GM19324 (cell line): ENCODE data around the gene SEMA3D.

ENCODE experiments used
- ATAC-seq: cut with Tn5 transposase; IDR thresholded peaks from one replicate; pipeline ENCODE4 v1.9.1; 2021; ENCODE audit warnings: mild to moderate bottlenecking, moderate library complexity; ENCODE audit not compliant: unreplicated experiment, low FRiP score

The SEMA3D gene

DNA sequence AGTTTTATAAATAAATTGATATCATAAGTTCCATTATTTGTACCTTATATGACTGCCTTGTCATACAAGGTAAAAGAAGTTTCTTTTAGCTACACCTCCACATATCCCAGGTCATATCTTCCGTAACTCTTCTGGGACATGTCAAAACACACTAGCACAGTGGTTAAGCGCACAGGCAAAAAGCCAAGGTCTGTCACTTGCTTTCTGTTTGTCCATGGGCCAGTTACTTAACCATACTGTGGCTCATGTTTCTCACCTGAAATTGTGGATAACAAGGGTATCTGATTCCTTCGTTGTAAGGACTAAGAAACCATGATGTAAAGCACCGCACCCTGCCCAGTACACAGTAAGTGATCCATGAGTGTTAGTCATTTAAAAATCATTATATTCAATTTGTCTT, 56.2 kb downstream of the SEMA3D start:
- ATAC-seq = no peak

DNA sequence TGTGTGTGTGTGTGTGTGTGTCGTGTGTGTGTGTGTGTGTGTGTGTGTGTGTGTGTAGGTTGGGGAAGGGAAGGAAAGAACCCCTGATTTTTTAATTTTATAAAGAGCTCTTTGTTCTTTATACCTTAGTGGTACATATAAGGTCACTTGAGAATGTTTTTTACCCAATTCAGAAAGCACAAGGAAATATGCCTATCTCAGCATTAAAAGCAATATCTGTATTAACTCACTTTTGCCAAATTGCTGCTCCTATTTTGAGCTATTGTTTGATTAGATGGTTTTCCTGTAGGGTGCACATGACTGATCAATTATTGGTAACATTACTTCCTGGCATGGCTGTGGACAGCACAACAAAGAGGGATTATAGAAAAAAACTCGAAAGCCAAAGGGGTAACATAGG, 60.5 kb downstream of the SEMA3D start:
- no peak for ATAC-seq

DNA sequence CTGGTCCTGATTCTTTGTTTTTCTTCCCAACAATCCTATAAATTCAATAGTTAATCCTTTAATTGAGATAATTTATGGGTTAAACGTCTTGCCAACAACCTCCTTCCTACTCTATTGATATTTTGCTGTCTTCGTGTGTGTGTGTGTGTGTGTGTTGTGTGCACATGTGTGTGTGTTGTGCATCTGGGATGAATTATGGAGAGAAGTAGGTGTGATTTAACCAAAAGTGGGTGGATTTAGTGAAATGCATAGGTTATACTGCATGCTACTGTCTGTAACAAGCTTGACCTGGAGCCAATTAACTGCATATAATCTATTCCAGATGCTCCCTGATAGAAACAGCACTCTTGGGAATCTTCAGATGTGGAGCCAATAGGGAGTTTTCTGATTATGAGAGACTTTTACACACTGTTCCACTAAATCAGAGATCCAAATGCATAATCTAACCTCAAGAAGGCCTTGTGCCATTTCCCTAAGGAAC, 61.2 kb downstream of the SEMA3D start:
- ATAC-seq = no peak

DNA sequence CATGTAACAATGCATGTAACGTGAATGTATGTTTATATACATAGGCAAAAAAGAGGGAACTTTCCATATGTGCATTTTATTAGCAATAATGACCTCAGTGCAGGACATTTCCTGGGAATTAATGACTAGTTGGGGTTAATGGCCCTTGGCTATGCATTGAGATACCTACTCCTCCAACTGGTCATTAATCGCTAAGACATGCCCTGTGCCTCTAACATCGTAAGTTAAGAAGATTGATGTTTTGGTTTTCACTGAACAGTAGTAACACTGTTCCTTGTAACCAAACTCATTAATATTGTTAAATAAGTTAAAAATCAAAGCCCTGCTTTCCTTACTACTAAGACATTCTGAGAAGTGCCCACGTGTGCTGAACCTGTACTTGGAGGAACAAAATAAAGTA, 61.7 kb downstream of the SEMA3D start:
- ATAC-seq = no peak

DNA sequence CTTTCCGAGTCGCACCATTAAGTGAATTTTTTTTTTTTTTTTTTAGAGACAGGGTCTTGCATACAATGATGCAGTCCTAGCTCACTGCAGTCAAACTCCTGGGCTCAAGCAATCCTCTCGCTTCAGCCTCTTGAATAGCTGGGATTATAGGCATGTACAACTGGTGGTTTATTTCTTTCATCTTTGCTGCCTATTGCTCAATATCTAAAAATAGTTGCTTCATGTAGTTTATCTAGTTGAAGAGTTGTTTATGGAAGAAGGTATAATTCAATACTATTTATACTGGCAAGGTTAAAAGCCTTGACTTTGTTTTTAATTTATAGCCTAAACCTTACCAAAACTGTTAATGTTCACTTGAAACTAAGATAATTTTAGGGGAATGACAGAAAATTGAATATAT, 66.9 kb downstream of the SEMA3D start:
- no peak for ATAC-seq

DNA sequence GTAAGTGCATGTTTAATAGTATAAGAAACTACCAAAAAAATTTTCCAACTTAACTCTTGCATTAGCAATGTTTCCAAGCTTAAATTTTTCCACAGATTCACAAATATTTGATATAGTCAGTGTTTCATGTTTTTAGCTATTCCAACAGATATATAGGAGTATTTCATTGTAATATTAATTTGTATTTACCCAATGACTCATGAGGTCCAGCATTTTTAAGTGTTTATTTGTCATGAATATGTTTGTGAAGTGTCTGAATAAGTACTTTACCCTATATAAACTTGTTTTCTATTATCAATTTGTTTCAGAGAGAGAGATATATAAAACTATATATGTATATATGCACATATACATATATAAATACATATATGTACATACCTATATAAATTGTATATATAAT, 71.0 kb downstream of the SEMA3D start:
- no peak for ATAC-seq

DNA sequence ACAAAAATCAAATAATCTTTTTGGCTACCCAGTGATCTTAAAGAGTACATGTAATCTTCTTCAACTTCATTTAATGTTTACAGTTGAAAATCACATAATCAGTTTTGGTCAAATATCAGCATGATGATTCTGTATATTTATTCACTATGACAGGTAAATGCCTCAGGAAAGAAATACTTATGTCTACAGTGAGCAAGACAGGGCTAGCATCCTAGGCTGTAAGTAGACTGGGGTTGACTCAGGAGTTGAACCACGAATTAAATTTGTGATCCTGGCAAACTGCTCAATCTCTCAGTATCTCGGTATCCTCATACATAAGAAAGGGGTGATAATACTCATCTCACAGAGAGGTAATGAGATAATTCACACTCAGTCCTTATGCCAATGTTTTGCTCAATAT, 71.8 kb downstream of the SEMA3D start:
- ATAC-seq = no peak

DNA sequence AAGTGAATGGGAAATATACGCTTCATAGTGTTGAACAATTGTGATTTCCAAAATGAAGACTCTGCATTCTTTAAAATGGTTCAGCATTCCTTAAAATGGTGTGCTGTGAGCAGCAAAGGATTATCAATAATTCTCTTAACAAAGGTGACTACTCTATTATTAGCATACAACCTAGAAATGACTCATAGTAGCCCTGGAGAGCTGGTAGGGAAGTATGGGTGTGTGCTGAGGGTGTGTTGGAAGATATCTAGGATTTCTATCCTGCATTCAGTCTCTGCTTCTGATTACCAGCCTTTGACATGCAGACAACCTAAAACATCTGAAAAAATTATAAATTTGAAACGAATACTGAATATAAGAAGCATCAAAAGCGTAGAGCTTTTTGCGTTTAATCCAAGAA, 72.5 kb downstream of the SEMA3D start:
- no peak for ATAC-seq

DNA sequence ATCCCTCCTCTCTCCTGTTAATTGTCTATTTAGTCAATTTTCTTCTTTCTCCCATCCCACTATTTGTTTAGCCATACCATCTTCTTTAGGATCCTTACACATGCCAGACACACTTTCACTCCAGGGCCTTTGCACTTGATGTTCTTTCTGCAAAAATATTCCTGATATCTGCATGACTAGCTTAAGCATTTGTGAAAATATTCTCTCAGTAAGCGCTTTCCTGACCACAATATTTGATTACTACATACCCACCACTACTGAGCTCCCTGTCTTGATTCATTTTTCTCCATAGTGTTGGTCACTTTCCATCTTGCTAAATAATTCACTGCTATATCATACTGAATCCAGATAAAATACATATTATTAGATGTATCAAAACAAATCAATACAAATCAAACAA, 75.1 kb downstream of the SEMA3D start:
- no peak for ATAC-seq

DNA sequence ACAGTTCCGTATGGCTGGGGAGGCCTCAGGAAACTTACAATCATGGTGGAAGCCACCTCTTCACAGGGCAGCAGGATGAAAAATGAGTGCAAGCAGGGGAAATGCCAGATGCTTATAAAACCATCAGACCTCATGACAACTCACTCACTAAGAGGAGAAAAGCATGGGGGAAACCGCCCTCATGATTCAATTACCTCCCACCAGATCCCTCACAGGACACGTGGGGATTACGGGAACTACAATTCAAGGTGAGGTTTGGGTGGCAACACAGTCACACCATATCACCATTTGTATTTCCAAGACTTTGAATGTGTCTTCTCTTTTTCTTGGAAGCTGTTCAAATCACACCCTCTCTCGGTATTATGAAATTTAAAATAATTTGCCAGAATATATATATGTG, 80.1 kb downstream of the SEMA3D start:
- ATAC-seq = no peak

DNA sequence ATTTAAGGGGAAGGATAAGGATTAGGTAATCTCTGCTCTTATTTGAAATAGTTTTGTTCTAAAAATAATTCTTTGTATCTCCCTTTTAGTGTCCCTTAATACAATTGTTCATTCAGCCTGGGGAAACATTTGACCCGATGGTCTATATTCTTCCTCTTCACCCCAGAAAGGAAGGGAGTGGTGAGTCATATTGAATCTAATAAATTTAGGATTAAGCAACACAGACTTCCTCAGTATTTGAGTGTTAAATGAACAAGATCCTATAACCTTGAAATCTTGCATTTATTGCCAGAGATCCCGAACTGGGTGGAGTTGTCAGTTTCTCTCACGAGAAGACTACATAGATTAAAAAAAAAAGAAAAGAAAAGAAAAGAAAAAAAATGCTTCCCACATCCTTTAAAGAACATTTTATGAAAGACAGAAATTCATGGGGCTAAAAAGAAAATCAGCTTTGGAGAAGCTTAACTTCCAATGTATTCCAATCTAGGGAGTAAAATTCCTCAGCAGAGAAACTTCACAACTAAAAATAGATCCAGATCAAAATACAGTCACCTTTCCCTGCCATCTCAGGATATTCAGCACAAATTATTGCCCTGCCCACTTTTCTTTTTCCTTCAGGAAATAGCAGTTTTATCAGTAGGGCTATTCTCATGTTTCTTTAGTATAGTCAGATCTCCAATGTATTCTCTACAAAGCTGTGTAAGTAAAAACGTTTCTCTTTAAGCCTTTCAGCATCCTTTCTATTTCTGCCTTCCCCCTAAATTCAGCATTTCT, 82.2 kb downstream of the SEMA3D start:
- ATAC-seq = no peak

DNA sequence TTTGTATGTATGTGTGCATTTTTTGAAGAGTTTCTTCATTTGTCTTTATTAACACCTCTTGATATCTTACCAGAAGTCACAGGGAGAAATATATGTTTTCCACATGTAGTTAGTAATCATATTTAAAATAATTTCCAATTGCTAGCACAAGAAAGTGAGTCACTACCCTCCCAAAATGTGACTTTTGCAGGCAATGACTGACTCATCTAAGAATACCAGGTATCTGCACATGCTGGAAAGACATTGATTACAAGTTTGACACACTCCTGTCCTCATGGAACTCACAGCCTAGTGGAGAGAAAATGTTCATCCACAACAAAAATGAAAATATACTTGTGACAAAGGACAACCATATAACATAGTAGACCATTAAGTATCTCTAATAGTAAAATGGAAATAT, 82.9 kb downstream of the SEMA3D start:
- ATAC-seq = no peak

DNA sequence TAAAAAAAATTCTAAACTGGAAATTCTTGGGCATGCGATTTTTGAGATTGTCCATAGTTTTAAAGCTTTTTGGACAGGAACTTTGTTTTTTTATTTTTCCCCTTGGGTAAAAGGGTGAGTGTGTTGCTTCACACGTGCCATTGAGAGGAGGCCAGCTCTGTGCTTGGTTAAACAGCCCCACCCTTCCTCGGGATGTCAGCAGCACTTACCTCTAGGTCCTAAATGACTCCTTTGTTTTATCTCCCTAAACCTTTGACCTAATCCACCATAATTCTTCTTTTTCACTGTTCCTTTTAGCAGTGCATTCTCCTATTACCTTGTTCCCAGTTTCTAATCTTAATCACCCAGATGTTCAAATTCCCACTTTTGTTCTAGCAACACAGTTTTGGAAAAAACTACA, 83.5 kb downstream of the SEMA3D start:
- ATAC-seq = no peak

DNA sequence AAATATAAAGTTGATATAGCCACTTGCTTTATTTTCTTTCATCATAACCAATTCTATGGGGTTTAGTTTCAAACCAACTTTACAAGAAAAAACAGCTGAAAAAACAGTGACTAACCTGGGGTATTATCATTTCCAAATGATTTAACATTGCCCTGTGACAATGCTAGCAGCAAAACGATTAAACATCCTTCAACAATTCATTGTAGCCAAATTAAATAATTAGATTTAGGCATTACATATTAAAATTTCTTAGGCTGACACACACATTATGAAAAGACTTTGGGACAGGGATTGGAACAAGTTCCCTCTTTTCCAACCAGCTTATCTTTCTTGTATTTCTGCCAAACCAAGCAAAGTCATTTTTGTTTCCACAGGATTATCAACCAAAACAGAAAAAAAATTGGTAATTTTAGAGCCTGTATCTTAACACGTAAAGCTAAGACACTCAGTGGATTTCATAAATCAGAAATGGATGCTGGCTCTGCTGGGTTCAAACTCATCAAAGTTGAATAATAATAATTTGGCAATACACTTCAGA, 84.0 kb downstream of the SEMA3D start:
- ATAC-seq = no peak

DNA sequence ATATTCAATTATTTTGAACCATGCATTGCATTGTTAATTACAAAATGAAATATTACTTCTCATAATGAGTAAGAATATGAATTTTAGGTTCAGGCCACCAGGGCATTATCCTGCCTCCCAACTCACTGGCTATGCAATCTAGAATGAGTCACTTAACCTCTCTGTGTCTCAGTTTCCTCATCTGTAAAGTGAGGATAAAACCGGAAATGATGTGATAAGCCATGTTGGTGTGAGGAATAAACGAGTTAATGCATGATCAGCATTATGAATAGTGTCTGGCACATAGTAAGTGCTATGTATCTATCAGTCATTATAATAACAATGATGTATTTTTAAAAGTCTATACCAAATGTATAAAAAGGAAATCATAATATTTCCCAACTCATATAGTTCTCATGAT, 85.5 kb downstream of the SEMA3D start:
- ATAC-seq = no peak

DNA sequence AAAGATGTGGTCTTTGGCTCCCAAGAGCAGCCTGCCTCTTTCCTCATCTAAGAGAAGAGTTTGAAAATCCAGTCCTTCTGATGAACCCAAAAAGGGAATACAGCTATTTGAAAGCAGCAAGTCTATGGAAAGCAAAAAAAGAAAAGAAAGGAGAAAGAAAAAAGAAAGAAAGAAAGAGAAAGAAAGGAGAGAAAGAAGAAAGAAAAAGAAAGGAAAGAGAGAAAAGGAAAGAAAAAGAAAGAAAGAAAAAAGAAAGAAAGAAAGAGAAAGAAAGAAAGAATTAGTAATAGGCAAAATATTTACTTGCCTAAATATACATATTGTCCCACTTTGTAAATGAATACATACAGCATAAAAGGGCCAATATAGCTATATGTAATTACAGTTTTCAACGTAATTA, 89.0 kb downstream of the SEMA3D start:
- no peak for ATAC-seq

DNA sequence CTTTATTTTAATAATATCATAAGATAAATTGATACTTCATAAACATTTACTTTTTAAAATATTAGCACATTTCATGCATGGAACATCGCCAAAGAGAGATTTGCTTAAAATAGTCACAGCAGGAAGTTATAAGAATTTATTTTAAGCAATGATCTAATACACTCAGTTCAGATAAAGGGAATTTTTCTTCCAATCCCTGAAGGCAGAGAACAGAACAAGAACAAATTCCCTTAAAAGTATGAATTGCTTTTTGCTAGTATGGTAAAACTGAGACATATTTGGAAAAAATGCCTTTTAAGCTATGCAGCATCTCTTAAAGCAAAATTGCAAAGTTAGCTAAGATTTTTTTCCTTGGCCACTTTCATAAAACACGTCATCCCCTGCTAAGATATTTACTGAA, 91.0 kb downstream of the SEMA3D start:
- ATAC-seq = no peak

DNA sequence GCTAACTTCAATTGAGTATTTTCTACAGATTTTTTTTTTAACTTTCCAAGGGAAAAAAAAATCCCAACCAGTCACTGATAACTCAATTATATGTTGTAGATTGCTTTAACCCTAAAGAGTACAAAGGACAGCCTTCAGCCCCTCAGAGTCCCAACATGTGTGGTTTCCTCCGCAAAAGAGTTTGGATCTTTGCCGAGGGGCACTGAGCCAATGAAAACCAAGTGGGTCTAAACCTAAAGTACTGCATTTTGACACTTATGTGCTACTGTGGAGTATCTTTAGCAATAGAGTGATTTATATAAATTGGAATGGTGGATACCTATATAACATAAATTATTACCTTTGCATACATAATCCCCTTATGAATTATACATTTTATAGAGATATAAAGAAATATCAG, 91.5 kb downstream of the SEMA3D start:
- ATAC-seq = no peak

DNA sequence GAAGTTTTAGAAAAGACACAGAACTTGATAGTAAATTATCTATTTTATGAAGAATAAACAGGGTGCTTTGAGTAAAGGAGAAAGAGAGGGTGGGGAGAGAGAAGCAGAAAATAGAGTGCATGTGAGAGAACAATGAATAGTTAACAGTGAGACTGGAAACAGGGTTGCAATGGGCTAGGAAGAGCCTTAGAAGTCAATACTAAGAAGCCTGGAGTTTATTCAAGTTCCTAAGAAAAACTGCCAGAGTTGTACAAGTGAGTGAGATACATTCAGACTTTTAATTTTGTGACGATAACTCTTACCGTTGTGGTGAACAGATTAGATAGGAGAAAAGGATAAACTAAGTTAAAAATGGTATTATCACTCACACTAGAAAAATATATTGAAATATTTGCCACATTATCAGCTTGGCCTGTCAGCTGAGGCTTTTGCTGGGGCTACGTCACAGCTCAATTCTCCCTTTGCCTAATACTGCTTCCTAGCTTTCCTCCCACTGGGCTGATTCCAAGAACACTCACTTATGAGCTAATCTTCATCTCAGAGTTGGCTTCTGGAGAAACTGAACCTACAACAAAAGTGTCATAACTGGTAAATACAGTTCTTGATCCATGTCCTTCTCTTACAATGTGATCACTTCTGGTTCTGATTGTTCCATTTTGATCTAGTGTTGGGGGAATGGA, 92.7 kb downstream of the SEMA3D start:
- ATAC-seq = no peak

DNA sequence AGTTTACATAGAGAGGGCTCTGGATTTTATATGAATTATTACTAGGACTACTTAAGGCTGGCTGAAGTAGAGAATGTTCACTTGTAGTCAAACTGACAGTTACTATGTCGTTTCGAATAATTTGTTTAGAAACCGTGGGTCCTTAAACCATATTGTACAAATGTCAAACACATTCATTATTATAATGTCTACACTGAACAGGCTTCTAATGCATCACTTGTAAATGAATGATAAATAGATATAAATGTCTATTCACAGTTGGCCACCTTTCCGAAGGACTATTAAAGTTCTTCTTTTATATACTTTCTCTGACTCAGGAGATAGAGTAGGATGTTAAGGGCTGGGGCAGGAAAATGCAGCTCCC, 95.3 kb downstream of the SEMA3D start:
- no peak for ATAC-seq

DNA sequence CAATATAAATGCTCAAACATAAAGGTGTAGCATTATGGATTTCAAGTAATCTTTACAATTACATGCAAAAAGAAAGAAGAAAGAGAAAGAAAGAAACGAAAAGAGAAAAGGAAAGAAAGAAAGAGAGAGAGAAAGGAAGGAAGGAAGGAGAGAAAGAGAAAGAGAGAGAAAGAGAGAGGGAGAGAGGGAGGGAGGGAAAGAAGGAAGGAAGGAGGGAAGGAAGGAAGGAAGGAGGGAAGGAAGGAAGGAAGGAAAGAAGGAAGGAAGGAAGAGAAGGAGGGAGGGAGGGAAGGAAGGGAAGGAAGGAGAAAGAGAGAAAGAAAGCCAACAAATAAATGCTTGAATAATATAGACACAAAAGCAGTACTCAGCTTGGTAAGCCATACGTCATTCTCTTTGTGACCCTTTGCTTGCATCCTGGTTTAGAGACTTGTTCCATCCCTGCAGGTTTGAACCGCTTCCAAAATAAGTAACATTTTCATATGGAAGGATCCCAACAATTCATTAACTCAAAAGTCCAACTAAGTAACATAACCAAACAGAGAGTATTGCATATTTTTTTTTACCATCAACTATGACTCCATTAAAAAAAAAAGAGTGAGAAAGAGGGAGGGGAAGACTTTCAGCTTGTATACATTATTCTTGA, 95.8 kb downstream of the SEMA3D start:
- ATAC-seq = no peak

DNA sequence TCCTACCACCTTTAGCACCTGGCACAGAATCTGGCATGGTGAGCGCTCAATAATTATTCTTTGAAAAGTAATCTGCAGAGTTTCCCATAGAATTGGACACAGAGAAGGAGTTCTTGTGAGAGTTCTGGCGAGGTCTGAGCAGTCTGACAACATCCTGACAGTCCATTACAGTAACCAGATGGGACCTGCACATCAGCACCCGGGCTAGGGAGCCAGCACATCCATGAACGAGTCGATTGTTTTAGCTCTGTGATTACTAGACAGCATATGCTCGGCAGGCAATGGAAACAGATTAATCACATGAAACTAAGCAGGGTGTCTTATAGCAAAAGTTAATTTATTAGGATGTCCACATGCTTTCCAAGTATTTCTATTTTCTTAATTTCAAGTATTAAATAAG, 96.7 kb downstream of the SEMA3D start:
- no peak for ATAC-seq
